Retinal pigment epithelial cell (primary cell): Measurements from ENCODE around the gene IKZF2.

ENCODE experiments used
- DNase-seq: peaks from one replicate; pipeline ENCODE4 v3.0.0-alpha.2; 2010; ENCODE audit warnings: low read depth
- H3K4me3 ChIP-seq: 2 replicates; pipeline ENCODE4 v1.5.1; 2011; ENCODE audit warnings: mild to moderate bottlenecking, low read length, control low read depth, moderate library complexity
- TF ChIP-seq, protein P1 (sequence below): conservative IDR thresholded peaks from 2 replicates; pipeline ENCODE4 v1.5.1; 2011; ENCODE audit warnings: low read depth, low read length, control low read depth, inconsistent platforms

Gene IKZF2

GRCh38 chr2:212984129-212984528 is 167.3 kb downstream of the IKZF2 start:
- TF ChIP-seq, protein P1, sequence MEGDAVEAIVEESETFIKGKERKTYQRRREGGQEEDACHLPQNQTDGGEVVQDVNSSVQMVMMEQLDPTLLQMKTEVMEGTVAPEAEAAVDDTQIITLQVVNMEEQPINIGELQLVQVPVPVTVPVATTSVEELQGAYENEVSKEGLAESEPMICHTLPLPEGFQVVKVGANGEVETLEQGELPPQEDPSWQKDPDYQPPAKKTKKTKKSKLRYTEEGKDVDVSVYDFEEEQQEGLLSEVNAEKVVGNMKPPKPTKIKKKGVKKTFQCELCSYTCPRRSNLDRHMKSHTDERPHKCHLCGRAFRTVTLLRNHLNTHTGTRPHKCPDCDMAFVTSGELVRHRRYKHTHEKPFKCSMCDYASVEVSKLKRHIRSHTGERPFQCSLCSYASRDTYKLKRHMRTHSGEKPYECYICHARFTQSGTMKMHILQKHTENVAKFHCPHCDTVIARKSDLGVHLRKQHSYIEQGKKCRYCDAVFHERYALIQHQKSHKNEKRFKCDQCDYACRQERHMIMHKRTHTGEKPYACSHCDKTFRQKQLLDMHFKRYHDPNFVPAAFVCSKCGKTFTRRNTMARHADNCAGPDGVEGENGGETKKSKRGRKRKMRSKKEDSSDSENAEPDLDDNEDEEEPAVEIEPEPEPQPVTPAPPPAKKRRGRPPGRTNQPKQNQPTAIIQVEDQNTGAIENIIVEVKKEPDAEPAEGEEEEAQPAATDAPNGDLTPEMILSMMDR: no peak
- no peak for DNase-seq

GRCh38 chr2:212979799-212980198 is 171.6 kb downstream of the IKZF2 start:
- no peak overlapping the region for H3K4me3 ChIP-seq
- DNase-seq: no peak
- TF ChIP-seq, protein P1: no peak

More at GRCh38 chr2:212984129-212984528, 167.3 kb downstream of the IKZF2 start:
- no peak overlapping the region for H3K4me3 ChIP-seq

GRCh38 chr2:212979046-212979612 is 172.3 kb downstream of the IKZF2 start:
- no peak overlapping the region for H3K4me3 ChIP-seq
- TF ChIP-seq, protein P1: no peak
- no peak for DNase-seq

DNA sequence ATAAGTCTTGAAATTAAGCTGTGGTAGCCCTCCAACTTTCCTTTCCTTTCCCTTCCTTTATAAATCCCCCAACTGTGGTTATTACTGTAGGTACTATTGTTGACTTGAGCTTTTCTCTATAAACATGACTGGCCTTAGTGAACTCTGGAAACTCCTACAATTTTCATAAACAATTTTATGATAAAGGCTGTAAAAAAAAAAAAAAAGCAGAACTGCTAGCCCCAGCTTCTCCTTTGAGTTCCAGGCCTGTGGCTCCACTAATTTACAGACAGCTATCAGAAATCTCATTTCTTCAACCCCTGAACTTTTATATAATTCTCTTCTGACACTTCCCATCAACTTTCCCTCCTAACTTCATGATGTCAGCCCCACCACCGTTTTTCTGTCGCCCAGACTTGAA is 174.3 kb downstream of the IKZF2 start:
- DNase-seq: no peak
- TF ChIP-seq, protein P1: no peak
- H3K4me3 ChIP-seq: no peak overlapping the region

DNA sequence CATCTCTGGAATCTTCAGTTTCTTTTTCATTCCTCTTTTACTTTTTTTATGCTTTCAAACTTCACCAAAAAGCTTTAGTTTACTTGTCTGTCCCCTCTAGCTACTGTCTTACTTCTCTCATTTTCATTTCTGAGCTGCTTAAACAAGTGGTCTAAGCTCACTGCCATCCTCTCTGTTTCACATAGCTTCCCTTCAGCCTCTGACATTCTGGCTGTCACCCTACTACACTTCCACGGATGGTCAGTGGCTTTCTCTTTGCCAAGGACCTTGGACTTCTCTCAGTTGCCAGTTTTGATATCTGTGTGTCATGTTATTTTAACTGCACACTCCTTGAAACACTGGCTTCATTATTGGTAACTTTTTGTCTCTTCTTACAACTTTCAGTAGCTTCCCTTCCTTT is 176.1 kb downstream of the IKZF2 start:
- H3K4me3 ChIP-seq: no peak overlapping the region
- DNase-seq: no peak
- TF ChIP-seq, protein P1: no peak

- H3K4me3 ChIP-seq: no peak overlapping the region
- peak; percentile 82 for DNase-seq
- TF ChIP-seq, protein P1: no peak
Observed at GRCh38 chr2:212974692-212975091, 176.7 kb downstream of the IKZF2 start.

DNA sequence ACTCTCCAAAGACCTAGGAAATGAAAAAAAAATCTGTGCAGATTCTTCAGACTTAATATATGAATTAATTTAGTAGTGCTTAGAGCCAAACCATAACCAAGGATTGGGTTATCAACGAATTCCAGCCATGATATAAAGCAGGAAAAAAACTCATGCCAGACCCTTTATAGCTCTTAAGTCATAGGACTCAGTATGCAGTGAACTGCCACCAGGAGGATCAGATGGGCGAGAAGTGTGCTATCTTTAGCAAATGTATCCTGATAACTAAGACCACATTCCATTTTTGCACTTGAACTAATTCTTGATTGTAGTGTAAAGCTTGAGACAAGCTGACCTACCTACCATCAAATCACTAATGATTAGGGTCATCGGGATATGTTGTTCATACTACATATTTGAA is 178.1 kb downstream of the IKZF2 start:
- TF ChIP-seq, protein P1: no peak

More for the DNA sequence above, 178.1 kb downstream of the IKZF2 start:
- DNase-seq: no peak
- no peak overlapping the region for H3K4me3 ChIP-seq
